Kidney (tissue), 14 donors: ENCODE data around the gene EGFLAM. TPM values are rescaled to one million over a fixed set of nuclear protein-coding genes. Genes with fewer than 3 reads are reported as not detected.
A peak's percentile ranks its signal among the peaks of the same experiment; 100 is the strongest.

ENCODE experiments used
- DNase-seq, 5 donors: peaks; one replicate each; pipeline ENCODE4 v3.0.0-alpha.2; 2013 to 2020
- FAIRE-seq: peaks from 2 replicates; lab custom pipeline; 2012; peaks lifted over from hg19 to GRCh38; lab: Jason Lieb, UNC
- H3K27ac ChIP-seq, 2 donors: one replicate each; pipeline ENCODE4 v1.7.0; 2013; ENCODE audit warnings: low read depth in 2 of 2, low read length in 2 of 2, inconsistent platforms in 1 of 2
- H3K27me3 ChIP-seq: one replicate; pipeline ENCODE4 v1.7.1; 2013; ENCODE audit warnings: low read length, inconsistent platforms; ENCODE audit not compliant: control insufficient read depth, insufficient read depth
- H3K36me3 ChIP-seq, 3 donors: one replicate each; pipeline versions ENCODE4 v1.7.0 to v1.7.1; 2013; ENCODE audit warnings: low read length in 3 of 3, control low read depth in 1 of 3, inconsistent platforms in 1 of 3; ENCODE audit not compliant: insufficient read depth in 3 of 3, control insufficient read depth in 2 of 3
- H3K4me1 ChIP-seq, 3 donors: one replicate each; pipeline versions ENCODE4 v1.7.0 to v1.7.1; 2013; ENCODE audit warnings: low read length in 3 of 3, inconsistent platforms in 1 of 3, low read depth in 1 of 3; ENCODE audit not compliant: control insufficient read depth in 2 of 3, insufficient read depth in 2 of 3
- H3K4me3 ChIP-seq, 3 donors: one replicate each; pipeline versions ENCODE4 v1.7.0 to v1.8.1; 2013; ENCODE audit warnings: low read length in 3 of 3, control low read depth in 1 of 3, inconsistent platforms in 1 of 3
- H3K9ac ChIP-seq, 3 donors: one replicate each; pipeline versions ENCODE4 v1.7.0 to v1.7.1; 2013; ENCODE audit warnings: low read length in 3 of 3, control low read depth in 1 of 3, inconsistent platforms in 1 of 3
- H3K9me3 ChIP-seq, 3 donors: one replicate each; pipeline versions ENCODE4 v1.7.0 to v1.7.1; 2013; ENCODE audit warnings: low read length in 3 of 3, control low read depth in 1 of 3, inconsistent platforms in 1 of 3; ENCODE audit not compliant: control insufficient read depth in 2 of 3, insufficient read depth in 1 of 3
- intact Hi-C: fragments of 100-400 bp; cut with DNase I; formaldehyde crosslinking; loops from one replicate; pipeline ENCODE4 v1.11.1; 2022
- polyA plus RNA-seq: library from polyadenylated mRNA; stranded (reverse); fragments of 350-450 nt; fragmentation: Illumina TruSeq; extraction: RNeasy Lipid Tissue Mini Kit (QIAGEN cat#74804); gene quantifications from one replicate; pipeline ENCODE4 v1.2.3, GENCODE V29; 2014; ENCODE audit warnings: low read depth, low replicate concordance; ENCODE audit not compliant: insufficient read depth
- total RNA-seq: library from RNA; stranded (reverse); fragmentation: NEBNext Ultra II Directional; extraction: Animal tissue kit (Norgen Biotek cat#: 25700); gene quantifications from one replicate; pipeline ENCODE4 v1.2.1, GENCODE V29; 2021
- TF ChIP-seq, protein P1 (sequence below): IDR thresholded peaks from 3 replicates; pipeline ENCODE4 v1.5.1; 2012; ENCODE audit warnings: mild to moderate bottlenecking, moderate library complexity, borderline replicate concordance; ENCODE audit not compliant: insufficient read depth; ENCODE audit errors: extremely low read depth
- donor health status: control.
- donor health status: control.
- donor health status: control.
- donor health status: control.
- donor health status: control.
- donor health status: DM: yes; HTN: yes; CAD: no.
- donor health status: Normal renal cell carcinoma (clear cell type).

The EGFLAM gene
- total and polyA plus RNA-seq, 2 donors from 2014 or later: 5.1 to 5.9 TPM

DNA sequence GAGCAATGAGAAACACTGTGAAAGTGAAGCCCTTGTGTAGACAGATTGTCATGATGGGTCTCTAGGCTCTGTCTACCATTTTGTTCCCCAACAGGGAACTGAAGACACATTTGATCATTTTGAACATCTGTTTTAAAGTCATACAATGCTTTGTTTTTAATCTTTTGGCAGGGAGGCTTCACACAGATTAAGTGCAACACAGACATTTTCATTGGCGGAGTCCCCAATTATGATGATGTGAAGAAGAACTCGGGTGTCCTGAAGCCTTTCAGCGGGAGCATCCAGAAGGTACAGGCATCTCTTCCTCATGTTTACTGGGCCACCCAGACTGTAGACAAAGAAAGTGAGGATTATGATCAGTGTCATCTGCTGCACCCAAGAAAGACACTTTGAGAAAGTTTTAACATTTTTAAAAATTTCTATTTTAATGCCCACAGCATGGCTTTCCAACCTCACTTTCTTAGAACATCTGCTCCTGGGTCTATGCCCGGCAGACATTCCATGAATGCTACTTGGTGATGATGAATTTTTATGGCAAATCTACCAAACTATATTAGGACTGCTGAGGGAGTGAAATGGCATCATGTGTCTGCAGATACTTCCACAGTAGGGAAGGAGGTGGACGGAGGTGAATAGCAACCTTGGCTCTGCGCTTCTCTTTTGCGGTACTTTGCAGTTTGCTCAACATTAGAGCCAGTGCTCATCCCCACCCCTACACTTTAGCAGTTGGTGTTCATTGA, 176.8 kb downstream of the EGFLAM start:
- TF ChIP-seq, protein P1, sequence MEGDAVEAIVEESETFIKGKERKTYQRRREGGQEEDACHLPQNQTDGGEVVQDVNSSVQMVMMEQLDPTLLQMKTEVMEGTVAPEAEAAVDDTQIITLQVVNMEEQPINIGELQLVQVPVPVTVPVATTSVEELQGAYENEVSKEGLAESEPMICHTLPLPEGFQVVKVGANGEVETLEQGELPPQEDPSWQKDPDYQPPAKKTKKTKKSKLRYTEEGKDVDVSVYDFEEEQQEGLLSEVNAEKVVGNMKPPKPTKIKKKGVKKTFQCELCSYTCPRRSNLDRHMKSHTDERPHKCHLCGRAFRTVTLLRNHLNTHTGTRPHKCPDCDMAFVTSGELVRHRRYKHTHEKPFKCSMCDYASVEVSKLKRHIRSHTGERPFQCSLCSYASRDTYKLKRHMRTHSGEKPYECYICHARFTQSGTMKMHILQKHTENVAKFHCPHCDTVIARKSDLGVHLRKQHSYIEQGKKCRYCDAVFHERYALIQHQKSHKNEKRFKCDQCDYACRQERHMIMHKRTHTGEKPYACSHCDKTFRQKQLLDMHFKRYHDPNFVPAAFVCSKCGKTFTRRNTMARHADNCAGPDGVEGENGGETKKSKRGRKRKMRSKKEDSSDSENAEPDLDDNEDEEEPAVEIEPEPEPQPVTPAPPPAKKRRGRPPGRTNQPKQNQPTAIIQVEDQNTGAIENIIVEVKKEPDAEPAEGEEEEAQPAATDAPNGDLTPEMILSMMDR: no peak
- Histone ChIP-seq H3K27ac (no peak overlapping the region), H3K27me3 (no peaks in the 10 kb centered on the region), H3K36me3 (no peaks in the 10 kb centered on the region), H3K4me1 (peaks cover 0 to 5% (median 3%) of the 10 kb centered on the region in 3 donors), H3K9me3 (no peaks in the 10 kb centered on the region), H3K4me3 (no peak overlapping the region), H3K9ac (no peak overlapping the region)
- no peak for FAIRE-seq
- intact Hi-C loops: no loop called here
- no peak for DNase-seq

DNA sequence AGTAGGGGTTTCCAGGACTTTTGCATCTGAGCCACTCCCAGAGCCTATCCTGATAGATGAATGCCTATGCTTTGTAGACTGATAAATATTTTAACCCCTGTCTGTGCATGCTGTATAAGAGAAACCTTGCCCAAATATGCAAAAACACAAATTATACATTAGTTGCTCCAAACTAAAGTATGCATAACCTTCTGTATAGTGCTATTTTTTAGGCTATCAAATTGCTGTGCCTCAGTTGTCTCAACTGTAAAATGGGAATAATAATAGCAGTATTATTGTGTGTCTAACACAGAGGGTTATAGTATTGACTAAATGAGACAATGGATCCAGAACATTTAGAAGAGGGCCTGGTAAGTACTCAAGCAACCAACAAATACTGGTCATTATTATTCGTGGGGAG, 180.4 kb downstream of the EGFLAM start:
- FAIRE-seq: no peak
- intact Hi-C loops: no loop called here

DNA sequence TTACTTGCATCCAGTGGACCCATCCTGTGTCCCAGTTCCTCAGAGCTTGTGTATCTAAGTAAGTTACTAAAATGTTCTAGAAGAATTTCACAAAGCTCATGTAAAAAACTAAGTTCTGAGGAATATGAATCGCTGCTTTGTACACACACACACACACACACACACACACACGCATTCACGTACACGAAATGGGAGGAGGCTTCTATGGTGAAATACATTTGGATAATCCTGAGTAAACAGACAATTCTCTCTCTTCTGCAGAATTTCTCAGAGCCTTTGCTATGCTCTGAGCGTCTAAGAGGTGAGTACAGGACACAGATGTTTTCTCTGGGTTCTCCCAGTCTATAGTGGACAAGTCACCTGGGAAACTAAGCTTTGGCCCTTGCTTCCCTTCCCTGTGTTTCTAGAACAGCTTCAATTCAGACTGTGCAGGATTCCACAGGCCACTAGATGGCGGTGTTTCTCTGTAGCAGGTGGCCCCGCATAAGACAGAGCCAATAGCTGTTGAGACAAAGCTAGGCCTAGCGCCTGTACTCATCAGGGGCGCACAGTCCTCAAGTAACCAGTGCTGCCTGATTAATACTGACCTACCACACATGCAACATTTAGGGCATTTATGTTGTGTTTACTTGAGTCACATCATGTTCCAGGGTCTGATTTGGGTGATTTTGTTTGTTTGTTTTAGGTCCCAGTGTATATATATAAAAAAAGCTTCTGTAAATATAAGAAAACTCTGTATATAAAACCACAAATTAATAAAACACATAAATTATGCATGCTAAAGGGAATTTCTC, 183.3 kb downstream of the EGFLAM start:
- peaks cover 0 to 2% (median 0%) of the 10 kb centered on the region in 3 donors for H3K4me1 ChIP-seq
- H3K4me3 ChIP-seq: no peak overlapping the region
- H3K9me3 ChIP-seq: no peaks in the 10 kb centered on the region
- no peak overlapping the region for H3K27ac ChIP-seq
- intact Hi-C loops: loop anchor here (10.0 kb wide), 1 partner anchor 363 kb away; no protein-coding TSS in a partner anchor
- H3K27me3 ChIP-seq: no peaks in the 10 kb centered on the region
- H3K9ac ChIP-seq: no peak overlapping the region
- DNase-seq (peak; percentile 87 to 97 (median 93)), FAIRE-seq (no peak)
- TF ChIP-seq, protein P1: peak; percentile 99
- no peaks in the 10 kb centered on the region for H3K36me3 ChIP-seq

More for the DNA sequence above, 180.4 kb downstream of the EGFLAM start:
- peaks cover 0 to 7% (median 3%) of the 10 kb centered on the region in 3 donors for H3K4me1 ChIP-seq
- no peak overlapping the region for H3K27ac ChIP-seq
- no peaks in the 10 kb centered on the region for H3K27me3 ChIP-seq
- H3K36me3 ChIP-seq: no peaks in the 10 kb centered on the region
- H3K9me3 ChIP-seq: no peaks in the 10 kb centered on the region
- no peak overlapping the region for H3K4me3 ChIP-seq
- DNase-seq: no peak
- TF ChIP-seq, protein P1: no peak
- H3K9ac ChIP-seq: no peak overlapping the region
